ENCODE data around the gene MRPS23.
"Not testable (repeated sequence)": the region's sequence is repeated elsewhere in the genome, so short reads cannot be mapped to it uniquely, and the experiment has no call there.

Gene MRPS23

DNA sequence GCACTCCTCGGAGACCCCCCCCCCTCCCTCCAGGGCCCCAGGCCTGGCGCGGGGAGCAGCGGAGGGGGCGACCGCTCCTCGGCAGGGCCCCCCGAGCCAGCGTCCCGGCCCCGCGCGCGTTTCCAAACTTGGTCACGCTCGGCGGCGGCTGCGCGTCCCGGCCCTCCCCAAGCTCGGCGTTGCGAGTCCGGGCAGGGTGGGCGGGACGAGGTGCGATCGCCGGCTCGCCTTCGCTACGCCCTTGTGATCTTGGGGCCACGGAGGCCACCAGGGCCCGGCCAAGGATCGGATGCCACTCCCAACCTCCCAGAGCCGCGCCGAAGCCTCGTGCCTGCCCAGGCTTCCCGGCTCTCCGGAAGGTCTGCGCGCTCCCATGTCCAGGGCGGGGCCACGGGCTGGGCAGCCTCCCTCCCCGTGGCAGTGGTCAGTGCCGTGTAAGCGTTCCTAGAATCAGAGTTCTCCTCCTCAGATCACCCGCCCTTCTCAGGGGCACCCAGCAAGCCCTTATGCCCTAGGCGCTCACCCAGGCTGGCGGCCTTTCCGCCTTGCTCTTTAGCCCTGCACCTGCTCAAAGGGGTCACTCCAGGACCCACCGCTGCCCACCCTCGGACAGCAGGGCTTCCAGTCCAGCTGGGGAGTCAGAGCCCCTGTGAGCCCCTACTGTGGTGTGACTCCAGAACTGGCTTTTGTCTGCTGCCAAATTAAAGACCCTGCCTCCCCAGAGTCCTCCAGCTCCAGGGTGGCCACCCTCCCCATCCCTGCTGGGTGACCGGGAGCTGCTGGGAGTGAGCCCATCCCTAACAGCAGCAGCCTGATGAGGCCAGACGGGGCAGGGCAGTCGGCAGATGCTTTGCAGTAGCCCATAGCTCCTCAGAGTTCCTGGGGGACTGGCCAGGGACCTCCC lies 12.2 kb upstream of the MRPS23 start:
- no peak for DNase-seq

DNA sequence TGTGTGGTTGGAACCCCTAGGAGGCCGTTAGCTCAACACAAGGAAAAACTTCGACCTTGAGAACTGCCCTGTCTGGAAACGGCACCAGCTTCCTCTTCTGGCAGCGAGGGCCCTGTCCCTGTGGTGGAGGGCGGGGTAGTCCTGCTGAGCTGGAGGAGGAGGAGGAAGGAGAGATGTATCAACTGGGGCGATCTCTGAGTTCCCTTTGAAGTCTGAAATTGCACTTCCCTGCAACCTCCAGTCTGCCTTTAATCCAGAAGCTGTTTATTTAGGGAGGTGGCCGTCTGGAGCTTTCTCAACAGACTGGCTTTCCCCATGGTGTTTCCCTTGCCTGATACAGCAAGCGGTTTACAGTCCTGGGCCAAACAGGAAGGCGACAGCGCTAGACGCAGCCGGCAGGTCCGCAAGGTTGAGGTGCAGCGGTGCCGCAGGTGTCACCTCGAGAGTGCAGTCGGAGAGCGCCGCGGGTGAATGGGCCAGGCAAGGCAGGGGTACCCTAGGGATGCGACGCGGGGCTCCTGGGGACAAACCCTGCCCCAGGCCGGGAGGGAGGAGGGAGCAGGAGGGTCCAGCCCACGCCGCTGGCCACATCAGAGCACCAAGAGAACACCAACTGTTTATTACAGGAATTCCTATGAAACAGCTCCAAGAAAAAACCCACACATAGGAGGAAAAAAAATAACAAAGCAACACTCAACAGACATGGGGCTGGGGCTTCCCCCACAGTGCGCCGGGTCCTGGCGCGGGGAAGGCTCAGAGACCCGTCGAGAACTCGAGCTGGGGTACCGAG lies 11.4 kb upstream of the MRPS23 start:
- DNase-seq = peak; percentile 9

DNA sequence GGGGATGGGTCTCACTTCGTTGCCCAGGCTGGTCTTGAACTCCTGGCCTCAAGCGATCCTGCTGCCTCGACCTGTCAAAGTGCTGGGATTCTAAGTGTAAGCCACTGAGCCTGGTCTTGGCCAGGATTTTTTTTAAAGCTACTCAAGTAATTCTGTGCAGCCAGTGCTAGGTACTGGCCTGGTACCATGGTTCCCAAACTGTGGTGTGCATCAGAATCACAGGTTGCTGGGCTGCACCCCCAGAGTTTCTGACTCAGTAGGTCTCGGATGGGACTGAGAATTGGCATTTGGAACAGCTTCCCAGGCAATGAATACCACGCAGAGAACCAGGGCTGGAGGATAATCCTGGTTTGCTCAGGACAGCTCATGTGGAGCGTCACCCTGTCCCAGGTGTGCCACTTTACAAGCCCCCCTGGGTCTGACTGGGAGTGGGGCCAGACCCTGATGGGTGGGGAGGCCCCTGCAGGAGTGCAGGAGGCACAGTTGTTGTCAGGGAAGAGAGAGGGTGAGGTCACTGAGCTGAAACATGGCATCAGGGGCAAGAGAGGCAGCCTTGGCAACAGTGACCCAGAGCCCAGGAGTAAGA lies 10.7 kb upstream of the MRPS23 start:
- DNase-seq = no peak

DNA sequence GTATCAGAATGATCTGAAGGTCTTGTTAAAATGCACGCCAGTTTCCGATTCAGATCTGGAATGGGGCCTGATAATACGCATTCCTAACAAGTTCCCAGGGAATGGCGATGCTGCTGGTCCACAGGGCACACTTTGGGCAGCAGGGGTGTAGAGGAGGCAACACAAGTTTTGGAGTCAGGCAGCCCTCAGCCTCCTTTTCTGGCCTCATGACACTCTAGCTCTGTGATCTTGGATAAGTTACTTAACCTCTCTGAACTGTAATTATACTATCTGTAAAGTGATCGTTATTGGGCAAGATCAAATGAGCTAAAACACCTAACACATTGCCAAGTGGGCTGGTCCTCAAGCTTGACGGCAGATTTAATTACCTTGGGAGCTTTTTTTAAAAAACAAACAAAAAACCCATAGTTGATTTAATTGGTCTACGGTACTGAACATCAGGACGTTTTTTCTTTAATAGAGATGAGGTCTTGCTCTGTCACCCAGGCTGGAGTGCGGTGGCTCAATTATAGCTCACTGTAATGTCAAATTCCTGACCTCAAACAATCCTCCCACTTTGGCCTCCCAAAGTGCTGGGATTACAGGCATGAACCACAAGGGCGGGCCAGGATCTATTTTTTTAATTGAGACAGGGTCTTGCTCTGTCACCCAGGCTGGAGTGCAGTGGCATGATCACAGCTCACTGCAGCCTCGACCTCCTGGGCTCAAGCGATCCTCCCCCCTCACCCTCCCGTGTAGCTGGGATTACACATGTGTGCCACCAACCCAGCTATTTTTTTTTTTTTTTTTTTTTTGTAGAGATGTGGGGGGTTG lies 10.0 kb upstream of the MRPS23 start:
- DNase-seq = no peak

DNA sequence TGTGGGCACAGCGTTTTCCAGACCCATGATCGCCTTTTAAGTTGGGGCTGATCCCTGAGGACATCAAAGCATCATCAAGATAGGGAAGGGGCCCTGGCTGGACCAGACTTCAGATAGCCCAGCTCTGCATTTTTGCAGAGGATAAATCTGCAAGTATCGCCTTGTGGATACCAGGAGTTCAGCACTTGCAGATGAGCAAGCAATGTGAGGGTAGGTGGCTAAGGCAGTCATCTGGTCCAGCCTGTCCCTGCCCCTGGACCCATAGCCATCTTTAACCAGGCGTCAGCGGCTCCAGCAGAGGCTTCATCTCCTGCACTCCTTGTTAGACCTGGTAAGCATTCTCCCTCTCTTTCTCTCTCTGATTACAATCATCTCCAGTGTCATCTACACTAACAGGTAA lies 9.0 kb upstream of the MRPS23 start:
- no peak for DNase-seq

DNA sequence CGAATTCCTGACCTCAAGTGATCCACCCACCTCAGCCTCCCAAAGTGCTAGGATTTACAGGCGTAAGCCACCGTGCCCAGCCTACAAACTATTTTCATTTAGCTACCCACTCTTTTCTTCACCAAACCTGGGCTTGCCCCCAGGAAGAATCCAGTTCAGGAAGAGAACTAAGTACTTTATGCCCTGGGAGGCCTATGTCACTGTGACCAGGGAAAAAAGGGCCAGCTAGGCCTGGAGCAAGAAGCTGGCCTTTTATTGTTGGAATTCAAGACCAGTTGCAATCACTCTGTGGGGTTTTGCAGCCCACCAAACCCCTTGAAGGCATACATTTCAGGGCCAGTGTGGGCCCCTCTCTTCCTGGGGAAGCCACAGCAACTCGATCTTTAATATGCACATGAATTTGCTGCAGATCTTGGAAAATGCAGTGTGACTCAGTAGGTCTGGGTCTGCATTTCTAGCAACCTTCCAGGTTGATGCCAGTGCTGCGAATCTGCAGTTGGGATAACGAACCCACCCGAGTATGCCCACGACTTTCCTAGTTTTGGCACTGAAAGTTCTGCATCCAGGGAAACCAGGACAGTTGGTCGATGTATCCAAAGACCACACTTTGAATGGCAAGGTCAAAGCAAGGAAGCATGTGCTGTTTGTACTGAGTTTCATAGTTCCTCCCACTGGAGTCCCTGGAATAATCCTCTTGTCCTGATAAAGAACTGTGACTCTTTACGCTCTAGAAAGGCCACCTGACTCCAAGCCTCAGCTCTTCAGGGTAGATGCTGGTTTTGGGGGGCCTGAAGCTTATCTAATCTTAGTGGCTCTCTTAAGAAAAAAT lies 7.2 kb upstream of the MRPS23 start:
- DNase-seq = no peak

DNA sequence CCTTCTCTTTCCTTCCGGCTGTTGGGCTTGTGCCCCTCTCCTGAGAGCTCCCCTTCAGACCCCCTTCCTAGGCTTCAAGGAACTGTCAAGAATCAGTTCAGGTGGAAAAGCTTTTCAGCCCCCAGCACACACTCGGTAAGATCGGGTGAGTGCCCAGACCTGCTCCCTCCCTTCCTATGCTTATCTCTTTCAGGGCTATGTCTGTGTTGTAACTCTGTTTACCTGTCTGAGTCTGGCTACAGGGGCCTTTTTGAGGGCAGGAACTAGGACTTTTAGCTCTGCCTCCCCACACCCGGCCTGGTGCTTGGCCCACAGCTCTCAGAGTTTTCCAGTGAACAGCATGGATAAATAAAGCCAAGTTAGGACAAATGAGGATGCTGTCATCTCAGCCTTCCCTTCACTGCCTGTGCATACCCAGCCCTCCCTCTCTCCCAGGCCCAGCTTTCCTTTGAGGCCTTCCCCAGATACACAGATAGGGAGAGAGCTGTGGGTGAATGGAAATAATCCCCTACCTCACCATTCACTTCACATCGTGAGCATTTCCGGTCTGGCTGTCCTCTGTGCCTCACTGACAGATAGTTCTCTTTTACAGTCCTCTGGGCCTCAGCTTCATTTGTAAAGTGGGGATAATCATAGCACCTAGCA lies 5.7 kb upstream of the MRPS23 start:
- DNase-seq = no peak

DNA sequence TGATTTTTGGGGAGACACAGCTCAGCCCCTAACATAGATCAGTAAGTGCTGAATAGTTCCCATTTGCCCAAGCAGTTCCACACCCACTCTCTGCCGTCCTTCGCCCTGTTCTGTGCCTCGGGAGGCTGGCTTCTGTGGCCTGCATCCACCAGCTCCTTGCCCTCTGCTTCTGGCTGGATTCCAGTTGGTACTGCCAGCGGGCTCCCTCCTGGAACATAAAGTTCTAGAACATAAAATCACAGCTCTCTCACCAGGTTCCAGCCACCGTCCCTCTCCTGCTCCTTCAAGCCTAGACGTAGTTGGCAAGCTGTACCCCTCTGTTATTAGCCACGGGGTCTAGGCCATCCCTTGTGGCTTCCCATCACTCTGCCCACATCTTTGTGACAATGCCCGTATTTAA lies 3.9 kb upstream of the MRPS23 start:
- DNase-seq = no peak

DNA sequence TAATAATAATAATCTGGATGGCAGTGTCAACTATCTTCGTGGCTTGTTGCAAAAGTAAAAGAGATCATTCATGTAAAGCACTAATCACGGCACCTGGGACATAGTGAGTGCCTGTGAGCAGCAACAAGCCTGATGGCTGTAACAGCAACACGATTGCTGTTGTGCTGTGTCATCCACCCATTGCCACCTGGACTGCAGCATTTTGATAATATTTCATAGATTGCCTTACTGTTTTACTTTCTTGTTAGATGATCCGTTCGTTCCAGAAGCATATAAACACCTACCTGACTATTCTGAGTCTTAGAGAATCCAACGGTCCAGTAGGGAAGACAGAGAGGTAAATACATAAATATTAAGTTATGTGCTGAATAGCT lies 3.1 kb upstream of the MRPS23 start:
- DNase-seq = no peak

DNA sequence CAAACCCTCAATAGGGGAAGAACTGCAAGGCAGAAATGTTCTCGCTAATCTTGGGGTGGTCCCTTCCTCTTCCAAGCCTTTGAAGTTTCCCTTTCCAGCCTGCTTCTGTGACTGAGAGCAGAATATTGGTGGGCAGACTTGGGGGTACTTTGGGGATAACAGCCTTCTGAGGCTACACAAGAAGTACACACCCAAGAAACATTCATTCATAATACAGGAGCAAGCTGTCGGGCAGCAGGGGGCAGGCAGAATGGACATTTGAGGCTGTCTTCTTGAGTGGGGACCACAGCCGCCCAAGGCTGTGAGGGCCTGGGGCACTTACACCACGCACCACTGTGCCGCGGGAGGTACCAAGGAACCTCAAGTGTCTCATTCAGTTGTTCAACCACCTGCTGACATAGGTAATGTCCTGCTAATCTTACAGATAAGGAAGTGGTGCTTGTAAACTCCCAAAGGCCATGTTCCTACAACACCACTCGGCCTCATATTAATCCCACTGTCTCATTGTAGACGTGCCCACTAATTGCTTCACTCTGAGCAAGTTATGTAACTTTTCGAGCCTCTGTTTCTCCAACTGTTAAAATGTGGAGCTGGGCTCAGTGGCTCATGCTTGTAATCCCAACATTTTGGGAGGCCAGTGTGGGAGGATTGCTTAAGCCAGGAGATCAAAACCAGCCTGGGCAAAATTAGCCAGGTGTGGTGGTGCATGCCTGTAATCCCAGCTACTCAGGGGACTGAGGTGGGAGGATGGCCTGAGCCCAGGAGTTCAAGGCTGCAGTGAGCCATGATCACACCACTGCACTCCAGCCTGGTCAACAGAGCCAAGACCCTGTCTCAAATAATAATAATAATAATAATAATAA lies 2.5 kb upstream of the MRPS23 start:
- DNase-seq = no peak

DNA sequence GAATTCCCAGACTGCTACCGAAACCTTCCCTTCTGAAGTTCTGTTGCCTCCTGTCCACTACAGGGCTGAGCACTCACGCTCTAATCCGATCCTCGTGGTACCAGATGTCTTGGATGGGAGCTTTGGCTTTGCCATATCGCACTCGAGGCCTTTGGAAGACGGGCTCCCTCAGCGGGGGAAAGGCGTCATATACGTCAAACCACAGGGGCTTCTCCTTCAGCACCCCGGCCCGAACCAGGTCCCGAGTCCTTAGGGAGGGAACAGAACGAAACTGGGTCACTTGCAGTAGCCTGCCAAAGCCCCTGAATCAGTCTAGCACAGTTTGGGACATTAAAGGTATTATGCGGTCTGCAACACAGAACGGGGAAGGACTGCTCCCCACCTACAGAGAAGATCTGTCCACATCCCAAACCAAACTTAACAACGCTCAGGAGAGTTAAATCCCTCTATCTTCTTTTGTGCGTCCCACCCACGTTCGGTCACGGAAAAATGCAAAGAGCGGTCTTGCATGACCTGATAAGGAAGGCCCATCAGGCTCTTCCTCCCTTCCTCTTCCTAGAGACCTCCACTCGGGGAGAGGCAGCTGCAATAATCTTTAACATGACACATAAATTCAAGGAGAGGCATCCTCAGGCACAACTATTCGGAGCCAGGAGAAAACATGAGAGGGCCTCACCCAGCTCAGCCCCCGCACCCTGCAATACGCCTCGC lies 526 bp downstream of the MRPS23 start:
- peak; percentile 3 for DNase-seq

DNA sequence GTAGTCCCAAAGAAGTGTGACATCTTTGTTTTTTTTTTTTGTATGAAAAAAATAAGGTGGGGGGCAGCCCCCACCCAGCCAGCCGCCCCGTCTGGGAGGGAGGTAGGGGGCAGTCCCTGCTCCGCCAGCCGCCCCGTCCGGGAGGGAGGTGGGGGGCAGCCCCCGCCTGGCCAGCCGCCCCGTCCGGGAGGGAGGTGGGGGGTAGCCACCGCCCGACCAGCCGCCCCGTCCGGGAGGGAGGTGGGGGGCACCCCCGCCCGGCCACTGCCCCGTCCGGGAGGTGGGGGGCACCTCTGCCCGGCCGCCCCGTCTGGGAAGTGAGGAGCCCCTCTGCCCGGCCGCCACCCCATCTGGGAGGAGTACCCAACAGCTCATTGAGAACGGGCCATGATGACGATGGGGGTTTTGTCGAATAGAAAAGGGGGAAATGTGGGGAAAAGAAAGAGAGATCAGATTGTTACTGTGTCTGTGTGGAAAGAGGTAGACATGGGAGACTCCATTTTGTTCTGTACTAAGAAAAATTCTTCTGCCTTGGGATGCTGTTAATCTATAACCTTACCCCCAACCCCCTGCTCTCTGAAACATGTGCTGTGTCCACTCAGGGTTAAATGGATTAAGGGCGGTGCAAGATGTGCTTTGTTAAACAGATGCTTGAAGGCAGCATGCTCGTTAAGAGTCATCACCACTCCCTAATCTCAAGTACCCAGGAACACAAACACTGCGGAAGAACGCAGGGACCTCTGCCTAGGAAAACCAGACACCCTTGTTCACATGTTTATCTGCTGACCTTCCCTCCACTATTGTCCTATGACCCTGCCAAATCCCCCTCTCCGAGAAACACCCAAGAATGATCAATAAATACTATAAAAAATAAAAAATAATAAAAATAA lies 3.5 kb downstream of the MRPS23 start:
- DNase-seq = not testable (repeated sequence)

DNA sequence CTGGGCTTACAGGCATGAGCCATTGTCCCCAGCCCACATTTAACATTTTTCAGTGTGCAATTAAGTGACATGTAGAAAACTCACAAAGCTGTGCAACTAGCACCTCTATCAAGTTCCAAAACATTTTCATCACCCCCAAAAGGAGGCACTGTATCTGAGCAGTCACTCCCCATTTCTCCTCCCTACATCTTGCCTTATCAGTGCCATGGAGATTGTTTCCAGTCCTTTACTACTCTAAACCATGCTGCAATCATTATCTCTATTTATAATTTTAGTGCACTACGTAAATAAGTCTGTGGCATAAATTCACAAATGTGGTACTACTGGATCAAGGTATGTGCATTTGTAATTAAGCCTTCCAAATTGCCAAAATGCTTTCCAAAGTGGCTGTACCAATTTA lies 7.6 kb downstream of the MRPS23 start:
- DNase-seq = no peak

DNA sequence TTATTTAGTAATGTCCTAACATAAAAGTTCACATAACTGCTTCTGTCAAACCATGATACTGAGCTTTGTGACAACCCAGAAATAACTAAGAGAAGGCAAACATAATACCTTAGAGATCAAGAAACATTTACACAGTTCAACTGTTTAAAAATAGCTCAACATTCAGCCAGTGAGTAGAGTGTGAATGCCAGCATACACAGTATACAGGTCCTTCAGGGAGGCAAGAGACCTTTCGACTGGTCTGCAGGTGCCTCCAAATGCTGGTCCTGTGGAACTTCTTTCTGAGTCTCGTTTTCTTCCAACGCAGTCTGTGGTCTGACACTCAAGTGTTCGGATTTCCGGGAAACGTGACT lies 10.3 kb downstream of the MRPS23 start:
- DNase-seq = no peak

DNA sequence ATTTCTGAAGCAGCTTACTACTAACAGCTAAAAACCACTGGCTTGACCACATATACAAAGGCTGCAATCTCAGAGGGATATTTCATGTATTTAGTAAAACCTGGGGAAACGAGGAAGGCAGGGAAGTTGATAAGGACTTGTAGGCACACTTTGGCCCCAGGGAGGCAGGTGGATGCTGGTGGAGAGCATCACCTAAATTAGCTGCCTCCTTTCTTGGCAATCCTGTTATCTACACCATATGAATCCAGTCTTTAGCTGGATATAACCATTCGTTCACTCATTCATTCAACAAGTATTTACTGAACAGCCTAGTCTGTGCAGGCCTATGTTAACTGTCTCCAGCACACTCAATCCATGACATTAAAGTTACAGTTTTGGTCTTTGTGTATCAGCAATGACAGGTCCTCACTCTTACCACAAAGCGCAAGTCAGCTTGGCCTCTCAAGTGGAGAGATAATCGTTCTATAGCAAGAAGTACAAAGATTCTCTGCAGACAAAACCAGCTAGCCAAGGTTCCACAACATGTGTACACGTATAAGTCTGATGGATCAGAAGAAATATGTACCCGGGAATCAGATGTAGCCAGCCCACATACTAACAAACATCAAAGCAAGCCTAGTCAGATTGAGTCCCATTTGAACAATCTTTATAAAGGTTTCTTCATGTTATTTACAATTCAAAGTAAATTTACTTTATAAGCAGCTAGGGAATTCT lies 10.8 kb downstream of the MRPS23 start:
- DNase-seq = no peak

DNA sequence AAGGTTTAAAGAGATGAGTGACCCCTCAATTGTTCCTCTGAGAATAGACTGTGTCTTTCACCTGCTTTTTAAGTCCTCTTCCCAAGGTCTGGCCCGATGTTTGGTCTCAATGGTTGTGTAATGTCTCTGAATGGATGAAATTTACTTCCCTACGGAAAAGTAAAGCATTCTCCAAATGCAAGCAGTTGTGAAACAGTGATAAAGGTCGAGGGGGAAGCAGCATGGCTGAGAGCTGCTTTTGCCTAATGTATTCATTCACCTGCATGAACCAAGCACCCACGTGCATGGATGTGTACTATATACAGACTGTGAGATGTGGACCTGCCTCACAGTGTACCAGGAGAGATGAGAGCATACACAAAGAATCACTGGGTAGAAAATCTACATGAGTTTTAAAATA lies 11.4 kb downstream of the MRPS23 start:
- DNase-seq = no peak

DNA sequence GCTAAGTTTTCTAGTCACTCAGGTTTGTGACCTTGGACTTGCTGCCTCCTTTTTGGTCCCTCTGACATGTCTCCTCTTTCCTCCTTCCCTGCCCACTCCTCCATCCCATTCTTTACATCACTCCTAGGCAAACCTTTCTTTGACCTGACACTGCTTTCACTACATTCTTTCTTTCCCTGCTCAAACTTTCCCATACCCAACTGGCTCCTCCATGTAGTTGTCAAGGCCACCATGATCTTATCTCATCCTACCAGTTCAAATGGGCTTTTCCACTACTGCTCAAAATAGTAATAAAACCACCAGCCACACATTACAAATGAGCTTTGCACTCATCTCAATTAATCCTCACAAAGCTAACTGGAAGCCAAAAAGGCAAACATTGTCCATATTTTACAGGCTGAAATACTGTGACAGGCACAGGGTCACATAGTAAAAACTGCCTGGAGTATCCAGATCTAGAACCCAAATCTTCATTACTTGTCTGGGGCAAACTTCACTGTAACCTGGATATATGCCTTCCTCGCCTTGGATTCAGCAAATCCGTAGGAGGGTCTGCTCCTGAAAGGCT lies 14.4 kb downstream of the MRPS23 start:
- no peak for DNase-seq

All from activated CD4-positive, alpha-beta T cell treated with anti-CD3 and anti-CD28 coated beads, Interleukin-2, Interleukin-6, amounts not matched to agents 100 ng/mL and 50 ng/mL, durations not matched to agents 16 hours and 8 hours (primary cell).